Keratinocyte (primary cell): ENCODE data around the gene DSG1. TPM values are rescaled to one million over a fixed set of nuclear protein-coding genes. Genes with fewer than 3 reads are reported as not detected.

ENCODE experiments used
- DNase-seq: peaks from one replicate; pipeline ENCODE4 v3.0.0-alpha.2; 2011; ENCODE audit warnings: low read depth, missing footprints, low spot score
- FAIRE-seq: peaks from 2 replicates; lab custom pipeline; 2011; peaks lifted over from hg19 to GRCh38; lab: Jason Lieb, UNC
- H2AFZ ChIP-seq: 2 replicates; pipeline ENCODE4 v1.6.0; 2012; ENCODE audit warnings: low read length, control low read depth, inconsistent platforms; ENCODE audit not compliant: control insufficient read depth
- H3K27ac ChIP-seq: 2 replicates; pipeline ENCODE4 v1.5.1; 2011; ENCODE audit warnings: low read length; ENCODE audit not compliant: control insufficient read depth, insufficient read depth
- H3K27me3 ChIP-seq: 3 replicates; pipeline ENCODE4 v1.6.0; 2011; ENCODE audit warnings: low read length; ENCODE audit not compliant: control insufficient read depth, insufficient read depth; ENCODE audit errors: extremely low read depth
- H3K36me3 ChIP-seq, 2 experiments: 2 replicates in 1 of 2; 3 replicates in 1 of 2; pipeline ENCODE4 v1.5.1; 2011; ENCODE audit warnings: low read length in 2 of 2, mild to moderate bottlenecking in 1 of 2; ENCODE audit not compliant: control insufficient read depth in 2 of 2, insufficient read depth in 2 of 2; ENCODE audit errors: extremely low read depth in 1 of 2
- H3K4me1 ChIP-seq: 3 replicates; pipeline ENCODE4 v1.5.1; 2011; ENCODE audit warnings: low read length; ENCODE audit not compliant: control insufficient read depth, insufficient read depth; ENCODE audit errors: extremely low read depth
- H3K4me2 ChIP-seq: 3 replicates; pipeline ENCODE4 v1.6.0; 2011; ENCODE audit warnings: low read depth, low read length; ENCODE audit not compliant: control insufficient read depth, insufficient read depth; ENCODE audit errors: extremely low read depth
- H3K4me3 ChIP-seq, 3 experiments: fragments of 200-600 bp in 1 of 3; sonication (generic) in 1 of 3; 2 replicates in 2 of 3; 3 replicates in 1 of 3; pipeline ENCODE4 v1.5.1; 2011 to 2016; ENCODE audit warnings: low read length in 3 of 3, mild to moderate bottlenecking in 3 of 3, control low read depth in 2 of 3, inconsistent platforms in 1 of 3, low read depth in 1 of 3, mixed read lengths in 1 of 3, mixed run types in 1 of 3, moderate library complexity in 1 of 3; ENCODE audit not compliant: control insufficient read depth in 2 of 3, insufficient read depth in 2 of 3; ENCODE audit errors: extremely low read depth in 1 of 3
- H3K79me2 ChIP-seq: 2 replicates; pipeline ENCODE4 v1.6.0; 2012; ENCODE audit warnings: low read length; ENCODE audit not compliant: control insufficient read depth, insufficient read depth
- H3K9ac ChIP-seq: 3 replicates; pipeline ENCODE4 v1.6.0; 2011; ENCODE audit warnings: low read length; ENCODE audit not compliant: control insufficient read depth, insufficient read depth; ENCODE audit errors: extremely low read depth
- H3K9me1 ChIP-seq: 3 replicates; pipeline ENCODE4 v1.6.0; 2011; ENCODE audit warnings: low read length; ENCODE audit not compliant: control insufficient read depth, insufficient read depth; ENCODE audit errors: extremely low read depth
- H3K9me3 ChIP-seq: 2 replicates; pipeline ENCODE4 v1.5.1; 2012; ENCODE audit warnings: low read depth, low read length; ENCODE audit not compliant: control insufficient read depth
- H4K20me1 ChIP-seq: 3 replicates; pipeline ENCODE4 v1.6.0; 2011; ENCODE audit warnings: low read length; ENCODE audit not compliant: control insufficient read depth, insufficient read depth; ENCODE audit errors: extremely low read depth
- EZH2 ChIP-seq: IDR thresholded peaks from one replicate; pipeline ENCODE4 v1.6.1; 2012; ENCODE audit warnings: inconsistent platforms, mild to moderate bottlenecking, low read length, moderate library complexity
- dilution Hi-C: fragments of 300-500 bp; cut with MboI; formaldehyde crosslinking; loops from one replicate; pipeline ENCODE4 v1.7.0; 2020; ENCODE audit warnings: low sequenced_read_pairs; ENCODE audit not compliant: extremely low pct_ligation_motif_present
- polyA plus RNA-seq, 5 experiments: library from polyadenylated mRNA; depleted of rRNA in 3 of 5; stranded (reverse) in 3 of 5; stranded (forward) in 1 of 5; unstranded in 1 of 5; fragments of >200 nt; gene quantifications; 1 replicate in 1 of 5; 2 replicates in 3 of 5; 3 replicates in 1 of 5; pipeline versions ENCODE4 v1.2.1 to v1.2.3, GENCODE V29; 2011 to 2012; ENCODE audit warnings: missing spikeins in 2 of 5, low read depth in 1 of 5, low replicate concordance in 1 of 5
- TF ChIP-seq, protein P1 (sequence below), 3 experiments: IDR thresholded peaks in 1 of 3; conservative IDR thresholded peaks in 1 of 3; optimal IDR thresholded peaks in 1 of 3; 2 replicates in 2 of 3; 3 replicates in 1 of 3; pipeline versions ENCODE3 to v1.5.1; 2011; ENCODE audit warnings: low read length in 3 of 3, mild to moderate bottlenecking in 3 of 3, moderate library complexity in 2 of 3, control low read depth in 1 of 3, inconsistent platforms in 1 of 3; ENCODE audit not compliant: insufficient read depth in 2 of 3; ENCODE audit errors: extremely low read depth in 1 of 3

DSG1 gene
- polyA plus RNA-seq, 1 donor (not counting 4 experiments of a cell fraction or from before 2014, with no cell fraction given) = 27.6 TPM

DNA sequence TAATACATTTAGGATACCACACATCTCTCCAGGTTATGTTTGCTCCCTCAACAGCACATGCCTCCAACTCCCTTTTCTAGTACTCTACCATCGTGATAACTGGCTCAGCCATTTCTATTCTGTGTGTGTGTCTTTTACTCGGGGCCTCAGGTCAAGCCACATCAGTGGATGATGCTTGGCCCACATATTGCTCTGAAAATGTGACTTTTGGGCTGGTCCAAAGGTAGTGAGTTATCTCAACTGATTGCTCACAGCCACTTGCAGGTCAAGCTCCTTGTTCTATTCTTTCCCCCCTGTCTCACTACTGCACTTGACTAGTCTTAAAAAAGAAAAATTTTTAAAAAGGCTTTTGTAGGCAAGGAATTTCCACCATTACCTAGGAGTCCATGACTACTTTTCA lies 64.1 kb downstream of the DSG1 start:
- Histone ChIP-seq H3K4me1 (peaks cover 11% of the 10 kb centered on the region), H3K4me2 (no peak overlapping the region), H3K27ac (no peak overlapping the region), H3K79me2 (no peaks in the 10 kb centered on the region), H3K9ac (no peak overlapping the region), H3K4me3 (no peak overlapping the region), H3K36me3 (no peaks in the 10 kb centered on the region), H3K27me3 (no peaks in the 10 kb centered on the region), H3K9me3 (no peaks in the 10 kb centered on the region), H2AFZ (no peak overlapping the region), H3K9me1 (no peaks in the 10 kb centered on the region), H4K20me1 (no peaks in the 10 kb centered on the region)
- dilution Hi-C loops = no loop called here
- no peak for TF ChIP-seq EZH2
- TF ChIP-seq, protein P1, sequence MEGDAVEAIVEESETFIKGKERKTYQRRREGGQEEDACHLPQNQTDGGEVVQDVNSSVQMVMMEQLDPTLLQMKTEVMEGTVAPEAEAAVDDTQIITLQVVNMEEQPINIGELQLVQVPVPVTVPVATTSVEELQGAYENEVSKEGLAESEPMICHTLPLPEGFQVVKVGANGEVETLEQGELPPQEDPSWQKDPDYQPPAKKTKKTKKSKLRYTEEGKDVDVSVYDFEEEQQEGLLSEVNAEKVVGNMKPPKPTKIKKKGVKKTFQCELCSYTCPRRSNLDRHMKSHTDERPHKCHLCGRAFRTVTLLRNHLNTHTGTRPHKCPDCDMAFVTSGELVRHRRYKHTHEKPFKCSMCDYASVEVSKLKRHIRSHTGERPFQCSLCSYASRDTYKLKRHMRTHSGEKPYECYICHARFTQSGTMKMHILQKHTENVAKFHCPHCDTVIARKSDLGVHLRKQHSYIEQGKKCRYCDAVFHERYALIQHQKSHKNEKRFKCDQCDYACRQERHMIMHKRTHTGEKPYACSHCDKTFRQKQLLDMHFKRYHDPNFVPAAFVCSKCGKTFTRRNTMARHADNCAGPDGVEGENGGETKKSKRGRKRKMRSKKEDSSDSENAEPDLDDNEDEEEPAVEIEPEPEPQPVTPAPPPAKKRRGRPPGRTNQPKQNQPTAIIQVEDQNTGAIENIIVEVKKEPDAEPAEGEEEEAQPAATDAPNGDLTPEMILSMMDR (optimal IDR thresholded peaks at IDR 0.05 in 1 of 3, IDR thresholded peaks at IDR 0.05 in 1 of 3, conservative IDR thresholded peaks at IDR 0.05 in 1 of 3; ENCODE audit: extremely low read depth in 1 of 3, insufficient read depth in 2 of 3, low read length in 3 of 3) = no peak
- DNase-seq = no peak
- no peak for FAIRE-seq

DNA sequence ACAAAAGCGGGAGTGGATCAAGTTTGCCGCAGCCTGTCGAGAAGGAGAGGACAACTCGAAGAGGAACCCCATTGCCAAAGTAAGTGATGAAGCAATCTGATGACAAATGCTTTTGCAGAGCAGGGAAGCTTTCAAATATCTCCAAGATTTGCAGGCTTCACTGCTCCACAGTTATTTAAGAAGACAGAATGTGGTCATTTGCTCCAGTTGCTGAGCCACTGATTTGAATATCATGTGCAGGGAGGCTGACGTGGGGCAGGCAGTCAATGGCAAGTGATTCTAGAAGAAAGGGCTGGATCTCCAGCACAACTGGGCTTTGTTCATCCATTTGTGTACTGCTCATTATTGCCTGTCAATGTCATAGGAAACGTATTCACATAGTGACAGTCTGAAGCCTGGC lies 68.8 kb downstream of the DSG1 start:
- no peak for TF ChIP-seq EZH2
- TF ChIP-seq, protein P1 (optimal IDR thresholded peaks at IDR 0.05 in 1 of 3, IDR thresholded peaks at IDR 0.05 in 1 of 3, conservative IDR thresholded peaks at IDR 0.05 in 1 of 3; ENCODE audit: extremely low read depth in 1 of 3, insufficient read depth in 2 of 3, low read length in 3 of 3) = no peak
- no peaks in the 10 kb centered on the region for H3K9me3 ChIP-seq
- no peaks in the 10 kb centered on the region for H3K27me3 ChIP-seq
- no peak overlapping the region for H3K27ac ChIP-seq
- H3K4me1 ChIP-seq = no peaks in the 10 kb centered on the region
- no peaks in the 10 kb centered on the region for H3K9me1 ChIP-seq
- no peak overlapping the region for H3K9ac ChIP-seq
- dilution Hi-C loops = no loop called here
- H4K20me1 ChIP-seq = no peaks in the 10 kb centered on the region
- H3K79me2 ChIP-seq = no peaks in the 10 kb centered on the region
- no peak overlapping the region for H2AFZ ChIP-seq
- FAIRE-seq (no peak), DNase-seq (no peak)
- H3K36me3 ChIP-seq = no peaks in the 10 kb centered on the region
- no peak overlapping the region for H3K4me3 ChIP-seq
- no peak overlapping the region for H3K4me2 ChIP-seq
